HepG2 (cell line): ENCODE measurements around the gene CD58.

Source experiments
- AGO1 ChIP-seq: fragments of 200-400 bp; formaldehyde crosslinking; IDR thresholded peaks from 2 replicates; pipeline ENCODE4 v1.6.1; 2017; ENCODE audit warnings: mild to moderate bottlenecking, low read depth, low read length, moderate library complexity; ENCODE audit not compliant: poor library complexity, severe bottlenecking
- ETV6 ChIP-seq: sonication (generic); formaldehyde crosslinking; conservative IDR thresholded peaks from 2 replicates; pipeline ENCODE4 v1.4.0; 2020; ENCODE audit warnings: missing genetic modification reagents
- FOXP1 ChIP-seq, 2 experiments: fragments of 450-650 bp in 1 of 2; IDR thresholded peaks; 2 replicates each; pipeline ENCODE4 v1.6.1; 2017 to 2018; ENCODE audit warnings: antibody characterized with exemption in 1 of 2
- POLR2A ChIP-seq, 2 experiments: IDR thresholded peaks; 2 replicates each; pipeline ENCODE4 v1.6.1; 2011; ENCODE audit warnings: low read depth in 2 of 2, low read length in 2 of 2, mild to moderate bottlenecking in 1 of 2, moderate library complexity in 1 of 2; ENCODE audit not compliant: insufficient read depth in 1 of 2
- SMAD1 ChIP-seq: sonication (generic); formaldehyde crosslinking; IDR thresholded peaks from 2 replicates; pipeline ENCODE4 v1.4.0; 2020; ENCODE audit warnings: missing genetic modification reagents, low read depth, mild to moderate bottlenecking, borderline replicate concordance
- SMARCC2 ChIP-seq: fragments of 450-650 bp; IDR thresholded peaks from 2 replicates; pipeline ENCODE4 v1.6.1; 2017; ENCODE audit warnings: antibody characterized with exemption, mild to moderate bottlenecking
- TBL1XR1 ChIP-seq: fragments of 150-350 bp; IDR thresholded peaks from 2 replicates; pipeline ENCODE4 v1.6.1; 2014; ENCODE audit warnings: borderline replicate concordance, low read length; ENCODE audit not compliant: partially characterized antibody
- TP53 ChIP-seq: sonication (generic); formaldehyde crosslinking; conservative IDR thresholded peaks from 2 replicates; pipeline ENCODE4 v1.4.0; 2020; ENCODE audit warnings: missing genetic modification reagents
- YY1 ChIP-seq: IDR thresholded peaks from 2 replicates; pipeline ENCODE4 v1.6.1; 2011; ENCODE audit warnings: low read length, low read depth, moderate library complexity, mild to moderate bottlenecking; ENCODE audit not compliant: insufficient read depth, insufficient replicate concordance
- ZFP36L2 ChIP-seq: sonication (generic); formaldehyde crosslinking; IDR thresholded peaks from 2 replicates; pipeline ENCODE4 v1.4.0; 2020; ENCODE audit warnings: missing genetic modification reagents
- ZNF296 ChIP-seq: sonication (generic); formaldehyde crosslinking; conservative IDR thresholded peaks from 2 replicates; pipeline ENCODE4 v1.5.0; 2020; ENCODE audit warnings: mild to moderate bottlenecking, missing genetic modification reagents
- ZNF317 ChIP-seq: sonication (generic); formaldehyde crosslinking; IDR thresholded peaks from 2 replicates; pipeline ENCODE4 v1.5.0; 2020; ENCODE audit warnings: mild to moderate bottlenecking, missing genetic modification reagents
- ZNF598 ChIP-seq: sonication (generic); formaldehyde crosslinking; IDR thresholded peaks from 2 replicates; pipeline ENCODE4 v1.5.1; 2020; ENCODE audit warnings: mild to moderate bottlenecking, missing genetic modification reagents, borderline replicate concordance
- TF ChIP-seq, protein P1 (sequence below): sonication (generic); formaldehyde crosslinking; IDR thresholded peaks from 2 replicates; pipeline ENCODE4 v1.5.0; 2020; ENCODE audit warnings: mild to moderate bottlenecking, missing genetic modification reagents, moderate library complexity

DNA sequence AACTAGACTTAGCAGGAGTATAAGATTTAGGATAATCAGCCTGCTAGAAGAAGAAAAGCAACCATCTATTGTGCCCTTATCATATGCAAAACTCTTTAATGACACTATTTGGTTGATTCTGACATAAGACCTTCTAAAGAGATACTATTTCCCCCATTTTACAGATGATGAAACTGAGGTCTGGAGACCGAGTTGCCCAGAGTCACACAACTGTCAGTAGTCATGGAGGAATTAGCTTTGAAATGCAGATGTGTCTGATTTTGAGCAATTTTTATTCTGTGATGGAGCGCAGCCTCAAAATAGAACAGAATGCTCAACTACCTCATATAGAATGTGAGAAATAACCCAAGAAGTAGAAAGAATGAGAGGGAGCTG is 69.0 kb downstream of the CD58 start:
- TF ChIP-seq FOXP1 (IDR thresholded peaks at IDR 0.05): no peak
- TF ChIP-seq FOXP1 (CRISPR knock-in tag; IDR thresholded peaks at IDR 0.05): no peak
- no peak for TF ChIP-seq ZNF317
- TF ChIP-seq POLR2A (IDR thresholded peaks at IDR 0.05; ENCODE audit: insufficient read depth in 1 of 2, low read depth in 2 of 2, low read length in 2 of 2): no peak
- TF ChIP-seq AGO1: no peak
- TF ChIP-seq SMARCC2: no peak
- TF ChIP-seq ZNF598 (CRISPR knock-in tag): no peak
- TF ChIP-seq TP53: no peak
- no peak for TF ChIP-seq TBL1XR1
- TF ChIP-seq, protein P1, sequence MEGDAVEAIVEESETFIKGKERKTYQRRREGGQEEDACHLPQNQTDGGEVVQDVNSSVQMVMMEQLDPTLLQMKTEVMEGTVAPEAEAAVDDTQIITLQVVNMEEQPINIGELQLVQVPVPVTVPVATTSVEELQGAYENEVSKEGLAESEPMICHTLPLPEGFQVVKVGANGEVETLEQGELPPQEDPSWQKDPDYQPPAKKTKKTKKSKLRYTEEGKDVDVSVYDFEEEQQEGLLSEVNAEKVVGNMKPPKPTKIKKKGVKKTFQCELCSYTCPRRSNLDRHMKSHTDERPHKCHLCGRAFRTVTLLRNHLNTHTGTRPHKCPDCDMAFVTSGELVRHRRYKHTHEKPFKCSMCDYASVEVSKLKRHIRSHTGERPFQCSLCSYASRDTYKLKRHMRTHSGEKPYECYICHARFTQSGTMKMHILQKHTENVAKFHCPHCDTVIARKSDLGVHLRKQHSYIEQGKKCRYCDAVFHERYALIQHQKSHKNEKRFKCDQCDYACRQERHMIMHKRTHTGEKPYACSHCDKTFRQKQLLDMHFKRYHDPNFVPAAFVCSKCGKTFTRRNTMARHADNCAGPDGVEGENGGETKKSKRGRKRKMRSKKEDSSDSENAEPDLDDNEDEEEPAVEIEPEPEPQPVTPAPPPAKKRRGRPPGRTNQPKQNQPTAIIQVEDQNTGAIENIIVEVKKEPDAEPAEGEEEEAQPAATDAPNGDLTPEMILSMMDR: no peak
- TF ChIP-seq ETV6 (CRISPR knock-in tag): no peak
- TF ChIP-seq ZNF296 (CRISPR knock-in tag): no peak
- no peak for TF ChIP-seq YY1
- no peak for TF ChIP-seq SMAD1
- TF ChIP-seq ZFP36L2 (CRISPR knock-in tag): no peak
